Measurements from ENCODE around the gene ABCD3. TPM values are rescaled to one million over a fixed set of nuclear protein-coding genes. Genes with fewer than 3 reads are reported as not detected.
A peak's percentile ranks its signal among the peaks of the same experiment; 100 is the strongest.

Gene ABCD3
- total and polyA plus RNA-seq, 2 of the 13 experiments (the other 11 are each of a cell fraction or from before 2014, with no cell fraction given): 27.5 to 166 TPM

DNA sequence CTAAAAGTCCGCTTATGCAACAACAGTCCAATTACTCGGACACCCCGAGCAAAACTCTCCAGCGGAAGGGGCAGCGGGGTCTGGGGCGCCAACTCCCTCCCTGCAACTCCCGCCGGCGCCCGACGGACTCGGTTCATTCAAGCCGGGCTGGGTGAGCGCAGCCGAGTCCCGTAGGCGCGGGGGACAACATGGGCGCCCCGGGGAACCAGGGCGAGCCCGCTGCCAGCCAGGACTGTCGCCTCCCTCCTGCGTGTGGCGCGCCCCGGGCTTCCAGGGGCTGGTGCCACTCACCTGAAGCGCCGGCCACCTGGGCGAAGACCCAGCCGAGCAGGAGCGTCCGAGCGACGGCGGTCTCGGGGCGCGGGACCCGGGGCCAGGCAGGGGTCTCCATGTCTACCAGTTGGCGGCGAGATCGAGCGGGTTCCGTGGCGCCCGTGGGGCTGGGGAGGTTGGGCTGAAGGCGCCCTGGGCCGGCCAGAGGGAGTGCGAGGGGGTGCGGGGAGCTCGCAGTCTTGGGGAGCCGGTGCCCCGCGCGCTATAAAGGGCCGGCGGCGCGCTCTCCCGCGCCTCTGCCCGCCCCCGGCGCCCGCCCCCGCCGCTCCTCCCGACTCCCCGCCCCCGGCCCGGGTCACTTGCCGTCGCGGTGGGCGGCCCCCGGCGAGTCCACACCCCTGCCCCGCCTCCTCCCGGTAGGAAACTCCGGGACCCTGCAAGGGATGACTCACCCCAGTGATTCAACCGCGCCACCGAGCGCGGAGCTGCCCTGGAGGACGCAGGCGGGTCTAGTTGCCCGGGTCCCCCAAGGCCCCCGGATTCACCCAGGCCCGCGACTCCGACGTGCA is 123.3 kb downstream of the ABCD3 start, which contains the start of gene F3 (continued):
- TF ChIP-seq ZNF224 (CRISPR knock-in tag; IDR thresholded peaks at IDR 0.05) (peak; percentile 91), RXRB (CRISPR knock-in tag; IDR thresholded peaks at IDR 0.05; ENCODE audit: borderline replicate concordance) (no peak), REL (CRISPR knock-in tag; conservative IDR thresholded peaks at IDR 0.05) (0 out of 2 replicates have a peak, but pooled peaks have one; percentile 29), PTBP1 (IDR thresholded peaks at IDR 0.05; ENCODE audit: low read depth, low read length, poor library complexity, severe bottlenecking) (no peak), MTF2 (CRISPR knock-in tag; IDR thresholded peaks at IDR 0.05; ENCODE audit: borderline replicate concordance) (0 out of 2 replicates have a peak, but pooled peaks have one; percentile 3), ZNF121 (CRISPR knock-in tag; IDR thresholded peaks at IDR 0.05) (no peak; the same call in 1 of the 2 replicates), XRCC5 (optimal IDR thresholded peaks at IDR 0.05; ENCODE audit: low read length) (no peak), ZNF782 (CRISPR knock-in tag; IDR thresholded peaks at IDR 0.05; ENCODE audit: borderline replicate concordance) (0 out of 2 replicates have a peak, but pooled peaks have one; percentile 20), ZBTB1 (CRISPR knock-in tag; IDR thresholded peaks at IDR 0.05; ENCODE audit: borderline replicate concordance) (no peak), ZNF589 (CRISPR knock-in tag; conservative IDR thresholded peaks at IDR 0.05) (no peak)
- TF ChIP-seq, protein P1, sequence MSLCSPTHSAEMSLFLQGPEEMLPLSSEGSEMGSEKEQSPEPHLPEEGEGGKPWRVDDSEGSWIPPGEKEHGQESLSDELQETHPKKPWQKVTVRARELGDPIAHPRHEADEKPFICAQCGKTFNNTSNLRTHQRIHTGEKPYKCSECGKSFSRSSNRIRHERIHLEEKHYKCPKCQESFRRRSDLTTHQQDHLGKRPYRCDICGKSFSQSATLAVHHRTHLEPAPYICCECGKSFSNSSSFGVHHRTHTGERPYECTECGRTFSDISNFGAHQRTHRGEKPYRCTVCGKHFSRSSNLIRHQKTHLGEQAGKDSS (CRISPR knock-in tag; IDR thresholded peaks at IDR 0.05; ENCODE audit: borderline replicate concordance, low read depth): peak; percentile 52; the same call in 1 of the 2 replicates
- TF ChIP-seq, protein P2, sequence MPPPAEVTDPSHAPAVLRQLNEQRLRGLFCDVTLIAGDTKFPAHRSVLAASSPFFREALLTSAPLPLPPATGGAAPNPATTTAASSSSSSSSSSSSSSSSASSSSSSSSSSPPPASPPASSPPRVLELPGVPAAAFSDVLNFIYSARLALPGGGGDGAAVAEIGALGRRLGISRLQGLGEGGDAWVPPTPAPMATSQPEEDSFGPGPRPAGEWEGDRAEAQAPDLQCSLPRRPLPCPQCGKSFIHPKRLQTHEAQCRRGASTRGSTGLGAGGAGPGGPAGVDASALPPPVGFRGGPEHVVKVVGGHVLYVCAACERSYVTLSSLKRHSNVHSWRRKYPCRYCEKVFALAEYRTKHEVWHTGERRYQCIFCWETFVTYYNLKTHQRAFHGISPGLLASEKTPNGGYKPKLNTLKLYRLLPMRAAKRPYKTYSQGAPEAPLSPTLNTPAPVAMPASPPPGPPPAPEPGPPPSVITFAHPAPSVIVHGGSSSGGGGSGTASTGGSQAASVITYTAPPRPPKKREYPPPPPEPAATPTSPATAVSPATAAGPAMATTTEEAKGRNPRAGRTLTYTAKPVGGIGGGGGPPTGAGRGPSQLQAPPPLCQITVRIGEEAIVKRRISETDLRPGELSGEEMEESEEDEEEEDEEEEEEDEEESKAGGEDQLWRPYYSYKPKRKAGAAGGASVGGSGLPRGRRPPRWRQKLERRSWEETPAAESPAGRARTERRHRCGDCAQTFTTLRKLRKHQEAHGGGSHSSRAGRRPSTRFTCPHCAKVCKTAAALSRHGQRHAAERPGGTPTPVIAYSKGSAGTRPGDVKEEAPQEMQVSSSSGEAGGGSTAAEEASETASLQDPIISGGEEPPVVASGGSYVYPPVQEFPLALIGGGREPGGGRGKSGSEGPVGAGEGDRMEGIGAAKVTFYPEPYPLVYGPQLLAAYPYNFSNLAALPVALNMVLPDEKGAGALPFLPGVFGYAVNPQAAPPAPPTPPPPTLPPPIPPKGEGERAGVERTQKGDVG (CRISPR knock-in tag; IDR thresholded peaks at IDR 0.05; ENCODE audit: borderline replicate concordance): no peak
- TF ChIP-seq, protein P3, sequence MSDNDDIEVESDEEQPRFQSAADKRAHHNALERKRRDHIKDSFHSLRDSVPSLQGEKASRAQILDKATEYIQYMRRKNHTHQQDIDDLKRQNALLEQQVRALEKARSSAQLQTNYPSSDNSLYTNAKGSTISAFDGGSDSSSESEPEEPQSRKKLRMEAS (IDR thresholded peaks at IDR 0.05): no peak
- TF ChIP-seq, protein P4, sequence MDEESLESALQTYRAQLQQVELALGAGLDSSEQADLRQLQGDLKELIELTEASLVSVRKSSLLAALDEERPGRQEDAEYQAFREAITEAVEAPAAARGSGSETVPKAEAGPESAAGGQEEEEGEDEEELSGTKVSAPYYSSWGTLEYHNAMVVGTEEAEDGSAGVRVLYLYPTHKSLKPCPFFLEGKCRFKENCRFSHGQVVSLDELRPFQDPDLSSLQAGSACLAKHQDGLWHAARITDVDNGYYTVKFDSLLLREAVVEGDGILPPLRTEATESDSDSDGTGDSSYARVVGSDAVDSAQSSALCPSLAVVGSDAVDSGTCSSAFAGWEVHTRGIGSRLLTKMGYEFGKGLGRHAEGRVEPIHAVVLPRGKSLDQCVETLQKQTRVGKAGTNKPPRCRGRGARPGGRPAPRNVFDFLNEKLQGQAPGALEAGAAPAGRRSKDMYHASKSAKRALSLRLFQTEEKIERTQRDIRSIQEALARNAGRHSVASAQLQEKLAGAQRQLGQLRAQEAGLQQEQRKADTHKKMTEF (CRISPR knock-in tag; IDR thresholded peaks at IDR 0.05): peak; percentile 21; the same call in 1 of the 2 replicates
- TF ChIP-seq, protein P5, sequence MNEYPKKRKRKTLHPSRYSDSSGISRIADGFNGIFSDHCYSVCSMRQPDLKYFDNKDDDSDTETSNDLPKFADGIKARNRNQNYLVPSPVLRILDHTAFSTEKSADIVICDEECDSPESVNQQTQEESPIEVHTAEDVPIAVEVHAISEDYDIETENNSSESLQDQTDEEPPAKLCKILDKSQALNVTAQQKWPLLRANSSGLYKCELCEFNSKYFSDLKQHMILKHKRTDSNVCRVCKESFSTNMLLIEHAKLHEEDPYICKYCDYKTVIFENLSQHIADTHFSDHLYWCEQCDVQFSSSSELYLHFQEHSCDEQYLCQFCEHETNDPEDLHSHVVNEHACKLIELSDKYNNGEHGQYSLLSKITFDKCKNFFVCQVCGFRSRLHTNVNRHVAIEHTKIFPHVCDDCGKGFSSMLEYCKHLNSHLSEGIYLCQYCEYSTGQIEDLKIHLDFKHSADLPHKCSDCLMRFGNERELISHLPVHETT (CRISPR knock-in tag; conservative IDR thresholded peaks at IDR 0.05): peak; percentile 73; the same call in 1 of the 2 replicates
- TF ChIP-seq, protein P6, sequence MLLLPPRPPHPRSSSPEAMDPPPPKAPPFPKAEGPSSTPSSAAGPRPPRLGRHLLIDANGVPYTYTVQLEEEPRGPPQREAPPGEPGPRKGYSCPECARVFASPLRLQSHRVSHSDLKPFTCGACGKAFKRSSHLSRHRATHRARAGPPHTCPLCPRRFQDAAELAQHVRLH (CRISPR knock-in tag; IDR thresholded peaks at IDR 0.05; ENCODE audit: borderline replicate concordance, low read depth): peak; percentile 64; the same call in 1 of the 2 replicates
- TF ChIP-seq, protein P7, sequence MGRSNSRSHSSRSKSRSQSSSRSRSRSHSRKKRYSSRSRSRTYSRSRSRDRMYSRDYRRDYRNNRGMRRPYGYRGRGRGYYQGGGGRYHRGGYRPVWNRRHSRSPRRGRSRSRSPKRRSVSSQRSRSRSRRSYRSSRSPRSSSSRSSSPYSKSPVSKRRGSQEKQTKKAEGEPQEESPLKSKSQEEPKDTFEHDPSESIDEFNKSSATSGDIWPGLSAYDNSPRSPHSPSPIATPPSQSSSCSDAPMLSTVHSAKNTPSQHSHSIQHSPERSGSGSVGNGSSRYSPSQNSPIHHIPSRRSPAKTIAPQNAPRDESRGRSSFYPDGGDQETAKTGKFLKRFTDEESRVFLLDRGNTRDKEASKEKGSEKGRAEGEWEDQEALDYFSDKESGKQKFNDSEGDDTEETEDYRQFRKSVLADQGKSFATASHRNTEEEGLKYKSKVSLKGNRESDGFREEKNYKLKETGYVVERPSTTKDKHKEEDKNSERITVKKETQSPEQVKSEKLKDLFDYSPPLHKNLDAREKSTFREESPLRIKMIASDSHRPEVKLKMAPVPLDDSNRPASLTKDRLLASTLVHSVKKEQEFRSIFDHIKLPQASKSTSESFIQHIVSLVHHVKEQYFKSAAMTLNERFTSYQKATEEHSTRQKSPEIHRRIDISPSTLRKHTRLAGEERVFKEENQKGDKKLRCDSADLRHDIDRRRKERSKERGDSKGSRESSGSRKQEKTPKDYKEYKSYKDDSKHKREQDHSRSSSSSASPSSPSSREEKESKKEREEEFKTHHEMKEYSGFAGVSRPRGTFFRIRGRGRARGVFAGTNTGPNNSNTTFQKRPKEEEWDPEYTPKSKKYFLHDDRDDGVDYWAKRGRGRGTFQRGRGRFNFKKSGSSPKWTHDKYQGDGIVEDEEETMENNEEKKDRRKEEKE (IDR thresholded peaks at IDR 0.05): no peak

All from HepG2 (cell line).